Ovary (tissue), 3 donors: ENCODE results near the gene PGBD5.

Experiments used
- CTCF ChIP-seq, 3 donors: fragments of 450-650 bp in 2 of 3; fragments of 200-600 bp in 1 of 3; IDR thresholded peaks; one replicate each; pipeline versions ENCODE4 v1.5.1 to v1.8.0; 2016 to 2022; ENCODE audit warnings: antibody characterized with exemption in 3 of 3, mild to moderate bottlenecking in 1 of 3
- EP300 ChIP-seq: sonication (generic); formaldehyde crosslinking; IDR thresholded peaks from one replicate; pipeline ENCODE4 v1.6.1; 2017; ENCODE audit warnings: antibody characterized with exemption
- POLR2A ChIP-seq: fragments of 450-650 bp; IDR thresholded peaks from one replicate; pipeline ENCODE4 v1.6.1; 2017; ENCODE audit warnings: antibody characterized with exemption, mild to moderate bottlenecking, moderate library complexity
- donor health status: DM: no; HTN: no; CAD: no.

DNA sequence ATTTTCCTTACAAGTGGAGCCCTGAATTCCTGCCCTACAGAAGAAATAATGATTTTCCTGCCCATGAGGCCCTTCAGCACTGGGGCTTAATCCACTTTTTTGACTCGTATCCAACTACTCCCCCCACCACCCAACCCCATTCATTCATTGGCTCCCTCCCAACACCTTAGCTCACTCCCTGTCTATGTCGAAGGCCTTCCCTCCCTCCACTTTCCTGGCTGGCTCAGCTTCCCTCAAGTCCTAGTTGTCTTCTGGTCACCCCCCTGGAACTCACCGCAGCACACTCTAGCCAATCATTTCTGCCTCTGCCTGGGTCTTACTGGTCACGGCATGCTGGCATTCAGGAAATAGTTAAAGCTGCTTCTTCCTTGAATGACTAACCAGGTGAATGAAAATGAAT, 118.9 kb downstream of the PGBD5 start:
- TF ChIP-seq CTCF (IDR thresholded peaks at IDR 0.05) (no peak), POLR2A (no peak), EP300 (no peak)
